ENCODE measurements around the gene ANK3. TPM values are rescaled to one million over a fixed set of nuclear protein-coding genes. Genes with fewer than 3 reads are reported as not detected.

Gene ANK3
- polyA plus RNA-seq, 3 donors: not detected

DNA sequence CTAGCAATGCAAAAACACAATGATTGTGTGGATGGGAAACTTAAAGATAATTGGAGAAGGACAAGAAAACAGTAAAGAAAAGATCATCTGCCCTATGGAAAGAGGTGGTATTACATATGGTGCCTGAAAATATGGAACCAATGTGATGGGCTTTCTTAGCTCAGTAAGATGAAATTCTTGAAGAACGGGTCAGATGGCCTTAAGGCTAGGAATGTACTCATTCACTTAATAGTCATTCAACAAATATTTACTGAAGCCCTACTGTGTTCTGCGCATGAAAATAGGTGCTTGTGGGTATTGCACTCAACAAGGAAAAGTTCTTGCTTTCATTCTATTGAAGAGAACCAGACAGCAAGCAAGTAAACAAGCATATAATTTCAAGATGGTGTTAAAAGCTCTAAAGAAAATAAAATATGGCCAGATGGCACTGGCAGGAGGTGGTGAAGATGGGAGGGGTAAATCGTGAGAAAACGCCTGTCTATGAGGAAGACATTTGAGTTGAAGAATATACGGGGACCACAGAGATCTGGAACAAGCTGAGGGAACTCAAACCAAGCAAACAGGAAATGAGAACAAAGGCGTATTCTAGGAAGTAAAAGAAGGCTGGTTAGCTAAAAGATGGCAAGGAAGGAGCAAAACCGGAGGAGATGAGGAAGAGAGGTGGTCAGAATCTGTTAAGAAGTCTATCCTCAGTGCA, 179.7 kb downstream of the ANK3 start:
- H2AFZ ChIP-seq (ENCODE audit: insufficient read depth, low read depth, low read length, poor library complexity, severe bottlenecking): peak overlapping the region; percentile 32
- no peak overlapping the region for H3K27ac ChIP-seq (ENCODE audit: low read depth in 1 of 2, low read length in 2 of 2)
- Mint-ChIP-seq H3K4me3 (peak overlapping the region; percentile 46 to 56), H3K27ac (no peak overlapping the region), H3K9me3 (peaks cover 0 to 3% (median 0%) of the 10 kb centered on the region in 7 donors), H3K36me3 (no peaks in the 10 kb centered on the region), H3K27me3 (ENCODE audit: low read depth in 3 of 3) (peaks cover 0 to 2% (median 0%) of the 10 kb centered on the region in 3 donors), H3K4me1 (peaks cover 6% of the 10 kb centered on the region)
- no peaks in the 10 kb centered on the region for H3K36me3 ChIP-seq (replicated peaks in 1 of 2; ENCODE audit: control insufficient read depth in 1 of 2, insufficient read depth in 2 of 2, low read length in 2 of 2)
- no peak overlapping the region for H3K4me3 ChIP-seq (replicated peaks in 1 of 3; ENCODE audit: low read depth in 2 of 3, low read length in 3 of 3)
- no peaks in the 10 kb centered on the region for H3K79me2 ChIP-seq (ENCODE audit: insufficient read depth, low read length)
- DNase-seq: no peak
- H4K20me1 ChIP-seq (ENCODE audit: insufficient read depth, low read length): no peaks in the 10 kb centered on the region
- intact Hi-C loops (cut with micrococcal nuclease): loop anchor here (10.0 kb wide), 2 partner anchors 225 to 435 kb away; no protein-coding TSS in a partner anchor
- no peaks in the 10 kb centered on the region for H3K9me3 ChIP-seq (replicated peaks in 1 of 2; ENCODE audit: control insufficient read depth in 1 of 2, insufficient read depth in 1 of 2, low read length in 2 of 2)
- peaks cover 8 to 9% of the 10 kb centered on the region in 2 donors for H3K4me1 ChIP-seq (ENCODE audit: control insufficient read depth in 1 of 2, insufficient read depth in 2 of 2, low read length in 2 of 2)
- H3K4me2 ChIP-seq (replicated peaks; ENCODE audit: extremely low read depth, low read length, poor library complexity, severe bottlenecking): peak overlapping the region; percentile 2
- H3K9ac ChIP-seq (ENCODE audit: insufficient read depth, low read length, poor library complexity, severe bottlenecking): no peak overlapping the region
- WGBS (ENCODE audit: insufficient coverage): 2% methylated on average over 4 of the region's 7 CpGs
- H3K27me3 ChIP-seq (ENCODE audit: control insufficient read depth in 2 of 2, insufficient read depth in 2 of 2, low read length in 2 of 2): no peaks in the 10 kb centered on the region
- TF ChIP-seq, protein P1, sequence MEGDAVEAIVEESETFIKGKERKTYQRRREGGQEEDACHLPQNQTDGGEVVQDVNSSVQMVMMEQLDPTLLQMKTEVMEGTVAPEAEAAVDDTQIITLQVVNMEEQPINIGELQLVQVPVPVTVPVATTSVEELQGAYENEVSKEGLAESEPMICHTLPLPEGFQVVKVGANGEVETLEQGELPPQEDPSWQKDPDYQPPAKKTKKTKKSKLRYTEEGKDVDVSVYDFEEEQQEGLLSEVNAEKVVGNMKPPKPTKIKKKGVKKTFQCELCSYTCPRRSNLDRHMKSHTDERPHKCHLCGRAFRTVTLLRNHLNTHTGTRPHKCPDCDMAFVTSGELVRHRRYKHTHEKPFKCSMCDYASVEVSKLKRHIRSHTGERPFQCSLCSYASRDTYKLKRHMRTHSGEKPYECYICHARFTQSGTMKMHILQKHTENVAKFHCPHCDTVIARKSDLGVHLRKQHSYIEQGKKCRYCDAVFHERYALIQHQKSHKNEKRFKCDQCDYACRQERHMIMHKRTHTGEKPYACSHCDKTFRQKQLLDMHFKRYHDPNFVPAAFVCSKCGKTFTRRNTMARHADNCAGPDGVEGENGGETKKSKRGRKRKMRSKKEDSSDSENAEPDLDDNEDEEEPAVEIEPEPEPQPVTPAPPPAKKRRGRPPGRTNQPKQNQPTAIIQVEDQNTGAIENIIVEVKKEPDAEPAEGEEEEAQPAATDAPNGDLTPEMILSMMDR (IDR thresholded peaks at IDR 0.05): no peak

DNA sequence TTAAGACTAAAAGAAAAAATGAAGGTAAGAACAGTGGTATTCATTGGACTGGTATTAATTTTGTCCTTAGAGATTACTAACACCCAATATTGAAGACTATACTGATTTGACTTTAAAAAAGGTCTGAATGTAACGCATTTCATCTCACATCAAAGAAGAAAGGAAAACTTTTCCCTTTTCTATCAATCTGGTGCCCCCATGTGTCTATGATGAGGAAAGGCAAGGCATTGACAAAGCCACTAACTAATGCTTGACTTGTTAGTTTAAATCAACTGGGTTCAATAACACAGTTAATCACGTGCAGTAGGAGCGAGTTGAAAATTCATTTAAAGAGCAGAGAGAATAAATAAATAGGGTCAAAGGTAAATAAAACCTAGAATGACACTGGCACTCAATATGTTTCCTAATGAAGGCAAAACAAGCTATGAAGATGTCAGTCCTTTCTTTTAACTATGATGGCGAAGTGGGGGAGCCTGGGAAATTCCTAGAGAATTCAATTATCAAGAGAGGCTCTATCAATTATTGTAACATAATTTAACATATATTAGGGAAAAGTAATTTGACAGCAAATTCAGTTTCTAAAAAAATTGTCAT, 180.9 kb downstream of the ANK3 start:
- DNase-seq: no peak
- no peak overlapping the region for H3K27ac Mint-ChIP-seq

More for the DNA sequence above, 180.9 kb downstream of the ANK3 start:
- Histone ChIP-seq H3K4me2 (replicated peaks; ENCODE audit: extremely low read depth, low read length, poor library complexity, severe bottlenecking) (no peak overlapping the region), H3K27me3 (ENCODE audit: control insufficient read depth in 2 of 2, insufficient read depth in 2 of 2, low read length in 2 of 2) (no peaks in the 10 kb centered on the region), H3K9me3 (replicated peaks in 1 of 2; ENCODE audit: control insufficient read depth in 1 of 2, insufficient read depth in 1 of 2, low read length in 2 of 2) (no peaks in the 10 kb centered on the region), H3K27ac (ENCODE audit: low read depth in 1 of 2, low read length in 2 of 2) (no peak overlapping the region), H3K4me3 (replicated peaks in 1 of 3; ENCODE audit: low read depth in 2 of 3, low read length in 3 of 3) (no peak overlapping the region), H3K4me1 (ENCODE audit: control insufficient read depth in 1 of 2, insufficient read depth in 2 of 2, low read length in 2 of 2) (peaks cover 8 to 9% of the 10 kb centered on the region in 2 donors), H3K9ac (ENCODE audit: insufficient read depth, low read length, poor library complexity, severe bottlenecking) (no peak overlapping the region), H2AFZ (ENCODE audit: insufficient read depth, low read depth, low read length, poor library complexity, severe bottlenecking) (no peak overlapping the region), H4K20me1 (ENCODE audit: insufficient read depth, low read length) (no peaks in the 10 kb centered on the region), H3K79me2 (ENCODE audit: insufficient read depth, low read length) (no peaks in the 10 kb centered on the region), H3K36me3 (replicated peaks in 1 of 2; ENCODE audit: control insufficient read depth in 1 of 2, insufficient read depth in 2 of 2, low read length in 2 of 2) (no peaks in the 10 kb centered on the region)
- Mint-ChIP-seq H3K36me3 (no peaks in the 10 kb centered on the region), H3K4me1 (peaks cover 6% of the 10 kb centered on the region), H3K27me3 (ENCODE audit: low read depth in 3 of 3) (peaks cover 0 to 2% (median 0%) of the 10 kb centered on the region in 3 donors), H3K4me3 (no peak overlapping the region), H3K9me3 (peaks cover 0 to 3% (median 0%) of the 10 kb centered on the region in 7 donors)
- intact Hi-C loops (cut with micrococcal nuclease): loop anchor here (10.0 kb wide), 2 partner anchors 226 to 436 kb away; no protein-coding TSS in a partner anchor
- no CpG with 5 or more reads among the region's 4 CpGs for WGBS (ENCODE audit: insufficient coverage)
- TF ChIP-seq, protein P1 (IDR thresholded peaks at IDR 0.05): peak; percentile 60

Data from CD14-positive monocyte (primary cell).